Islet precursor cell (in vitro differentiated cells): ENCODE measurements around the gene C10orf143.
"Not testable (repeated sequence)": the region's sequence is repeated elsewhere in the genome, so short reads cannot be mapped to it uniquely, and the experiment has no call there.

ENCODE experiments used
- DNase-seq: peaks from one replicate; pipeline ENCODE4 v3.0.0-alpha.2; 2018

The C10orf143 gene

GRCh38 chr10:130110246-130111112 lies at the start of gene C10orf143:
Gene C10orf143, minus strand, starts transcription at chr10:130110830. Its CDS starts 58 bp downstream, at chr10:130110772.
- peak; percentile 98 for DNase-seq

- no peak for DNase-seq
Observed at GRCh38 chr10:130159192-130159794, 48.7 kb upstream of the C10orf143 start.

- no peak for DNase-seq
Observed at GRCh38 chr10:130146042-130146441, 35.4 kb upstream of the C10orf143 start.

- DNase-seq = no peak
Observed at GRCh38 chr10:130141878-130142277, 31.2 kb upstream of the C10orf143 start.

GRCh38 chr10:130141460-130141859 lies 30.8 kb upstream of the C10orf143 start:
- no peak for DNase-seq

GRCh38 chr10:130141038-130141437 lies 30.4 kb upstream of the C10orf143 start:
- no peak for DNase-seq

GRCh38 chr10:130140425-130140824 lies 29.8 kb upstream of the C10orf143 start:
- DNase-seq = no peak

GRCh38 chr10:130138479-130138866 lies 27.8 kb upstream of the C10orf143 start:
- DNase-seq = peak; percentile 78

- no peak for DNase-seq
Observed at GRCh38 chr10:130137659-130138478, 27.2 kb upstream of the C10orf143 start.

GRCh38 chr10:130137090-130137448 lies 26.4 kb upstream of the C10orf143 start:
- no peak for DNase-seq

- peak; percentile 93 for DNase-seq
Observed at GRCh38 chr10:130136226-130137089, 25.8 kb upstream of the C10orf143 start, which contains the start of gene GLRX3. Gene GLRX3, plus strand, starts transcription at chr10:130136391. Its CDS starts 30 bp downstream, at chr10:130136421.

- DNase-seq = no peak
Observed at GRCh38 chr10:130135676-130136225, 25.1 kb upstream of the C10orf143 start.

- DNase-seq = no peak
Observed at GRCh38 chr10:130128922-130129321, 18.3 kb upstream of the C10orf143 start.

- no peak for DNase-seq
Observed at GRCh38 chr10:130128062-130128781, 17.6 kb upstream of the C10orf143 start.

- peak; percentile 90 for DNase-seq
Observed at GRCh38 chr10:130127364-130128061, 16.9 kb upstream of the C10orf143 start.

GRCh38 chr10:130121486-130122079 lies 11.0 kb upstream of the C10orf143 start:
- DNase-seq = no peak

GRCh38 chr10:130117535-130117934 lies 6.9 kb upstream of the C10orf143 start:
- DNase-seq = not testable (repeated sequence)

- DNase-seq = not testable (repeated sequence)
Observed at GRCh38 chr10:130116942-130117341, 6.3 kb upstream of the C10orf143 start.

- DNase-seq = no peak
Observed at GRCh38 chr10:130112821-130113220, 2.2 kb upstream of the C10orf143 start.

- DNase-seq = no peak
Observed at GRCh38 chr10:130111852-130112180, 1.2 kb upstream of the C10orf143 start.
